ENCODE measurements around the gene RBPJ.

DNA sequence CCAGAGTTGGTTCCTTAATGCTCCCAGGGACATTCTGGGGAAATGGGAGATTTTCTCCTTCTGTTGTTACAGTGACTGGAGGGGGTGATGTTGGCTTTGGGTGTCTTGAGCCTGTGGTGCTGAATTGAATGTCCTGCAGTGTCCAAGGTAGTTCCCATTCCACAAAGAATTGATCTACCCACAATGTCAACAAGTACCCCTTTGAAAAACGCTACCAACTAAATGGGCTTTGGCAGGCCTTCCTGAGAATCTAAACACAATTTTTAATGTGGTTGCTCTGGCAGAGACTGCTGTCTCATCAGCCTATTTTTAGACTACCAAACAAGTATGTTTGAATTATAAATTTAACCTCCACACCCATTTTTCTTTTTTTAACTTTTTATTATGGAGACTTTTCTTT lies 100.1 kb downstream of the RBPJ start:
- TF ChIP-seq CTCF (IDR thresholded peaks at IDR 0.05 in 8 of 11, conservative IDR thresholded peaks at IDR 0.05 in 3 of 11) (no peak), POLR2AphosphoS5 (IDR thresholded peaks at IDR 0.05) (no peak)

Measured in spleen (tissue), 7 donors.